ENCODE results near the gene EFR3B.

EFR3B gene

GRCh38 chr2:25178976-25179375 is 137.1 kb downstream of the EFR3B start:
- no peak for FAIRE-seq
- DNase-seq (ENCODE audit: low spot score), result no peak

GRCh38 chr2:25184254-25184653 is 142.4 kb downstream of the EFR3B start:
- FAIRE-seq (no peak), DNase-seq (ENCODE audit: low spot score) (no peak)

GRCh38 chr2:25187729-25188350 is 146.0 kb downstream of the EFR3B start:
- FAIRE-seq (no peak), DNase-seq (ENCODE audit: low spot score) (no peak)

GRCh38 chr2:25188405-25188804 is 146.5 kb downstream of the EFR3B start:
- DNase-seq (ENCODE audit: low spot score) (no peak), FAIRE-seq (no peak)

- DNase-seq (ENCODE audit: low spot score) (no peak), FAIRE-seq (no peak)
Measured at GRCh38 chr2:25190536-25190935, 148.7 kb downstream of the EFR3B start.

- DNase-seq (ENCODE audit: low spot score) (no peak), FAIRE-seq (no peak)
Measured at GRCh38 chr2:25194576-25195122, 152.8 kb downstream of the EFR3B start.

- DNase-seq (ENCODE audit: low spot score), result peak; percentile 52
- no peak for FAIRE-seq
Measured at GRCh38 chr2:25197336-25198208, 155.7 kb downstream of the EFR3B start.

- DNase-seq (ENCODE audit: low spot score), result no peak
Measured at GRCh38 chr2:25198209-25198525, 156.3 kb downstream of the EFR3B start.

GRCh38 chr2:25198576-25198975 is 156.7 kb downstream of the EFR3B start:
- FAIRE-seq (no peak), DNase-seq (ENCODE audit: low spot score) (no peak)

More at GRCh38 chr2:25198209-25198525, 156.3 kb downstream of the EFR3B start:
- no peak for FAIRE-seq

- FAIRE-seq, result no peak
- peak; percentile 48 for DNase-seq (ENCODE audit: low spot score)
Measured at GRCh38 chr2:25201265-25201664, 159.4 kb downstream of the EFR3B start.

- FAIRE-seq (no peak), DNase-seq (ENCODE audit: low spot score) (no peak)
Measured at GRCh38 chr2:25201794-25202193, 159.9 kb downstream of the EFR3B start.

GRCh38 chr2:25202275-25202674 is 160.4 kb downstream of the EFR3B start:
- DNase-seq (ENCODE audit: low spot score) (no peak), FAIRE-seq (peak; percentile 32)

- no peak for DNase-seq (ENCODE audit: low spot score)
- FAIRE-seq, result no peak
Measured at GRCh38 chr2:25204190-25204838, 162.4 kb downstream of the EFR3B start.

GRCh38 chr2:25207078-25207545 is 165.2 kb downstream of the EFR3B start:
- no peak for DNase-seq (ENCODE audit: low spot score)
- no peak for FAIRE-seq

Data from urothelium cell line (cell line).